Mesenchymal stem cell (in vitro differentiated cells and primary cell): ENCODE results near the gene NDUFA13.

Source experiments
- DNase-seq: peaks from one replicate; pipeline ENCODE4 v3.0.0-alpha.2; 2013
- H2AFZ ChIP-seq: one replicate; pipeline ENCODE4 v1.6.1; 2013; ENCODE audit warnings: low read depth, mild to moderate bottlenecking, control low read depth, inconsistent platforms, low read length, moderate library complexity
- H2AK5ac ChIP-seq: 2 replicates; pipeline ENCODE4 v1.6.1; 2013; ENCODE audit warnings: low read length, moderate library complexity, mild to moderate bottlenecking, inconsistent platforms; ENCODE audit not compliant: severe bottlenecking
- H2BK120ac ChIP-seq: one replicate; pipeline ENCODE4 v1.6.1; 2013; ENCODE audit warnings: low read depth, mild to moderate bottlenecking, inconsistent platforms, low read length, moderate library complexity
- H2BK12ac ChIP-seq, 2 experiments: one replicate each; pipeline ENCODE4 v1.6.1; 2013; ENCODE audit warnings: inconsistent platforms in 2 of 2, low read length in 2 of 2, mild to moderate bottlenecking in 2 of 2, moderate library complexity in 2 of 2, control low read depth in 1 of 2
- H2BK15ac ChIP-seq: one replicate; pipeline ENCODE4 v1.6.1; 2013; ENCODE audit warnings: mild to moderate bottlenecking, low read depth, inconsistent platforms; ENCODE audit not compliant: poor library complexity, severe bottlenecking
- H2BK5ac ChIP-seq: 2 replicates; pipeline ENCODE4 v1.6.1; 2013; ENCODE audit warnings: low read depth, mild to moderate bottlenecking, low read length, control low read depth, inconsistent platforms; ENCODE audit not compliant: poor library complexity, severe bottlenecking
- H3K14ac ChIP-seq, 2 experiments: one replicate each; pipeline ENCODE4 v1.6.1; 2013; ENCODE audit warnings: inconsistent platforms in 2 of 2, low read length in 2 of 2, control low read depth in 1 of 2, mild to moderate bottlenecking in 1 of 2, moderate library complexity in 1 of 2
- H3K18ac ChIP-seq, 2 experiments: one replicate each; pipeline ENCODE4 v1.6.1; 2013; ENCODE audit warnings: inconsistent platforms in 2 of 2, low read length in 2 of 2, control low read depth in 1 of 2, low read depth in 1 of 2, mild to moderate bottlenecking in 1 of 2
- H3K23ac ChIP-seq, 2 experiments: one replicate each; pipeline ENCODE4 v1.6.1; 2013; ENCODE audit warnings: inconsistent platforms in 2 of 2, low read length in 2 of 2, mild to moderate bottlenecking in 2 of 2, moderate library complexity in 2 of 2, control low read depth in 1 of 2
- H3K27ac ChIP-seq: 2 replicates; pipeline ENCODE4 v1.5.1; 2013; ENCODE audit warnings: mild to moderate bottlenecking, moderate library complexity, low read length, control low read depth, inconsistent platforms; ENCODE audit not compliant: poor library complexity, severe bottlenecking
- H3K27me3 ChIP-seq, 2 experiments: 2 replicates each; pipeline versions ENCODE4 v1.6.1 to v1.7.0; 2013; ENCODE audit warnings: low read length in 2 of 2, mild to moderate bottlenecking in 2 of 2, moderate library complexity in 2 of 2, control low read depth in 1 of 2, inconsistent platforms in 1 of 2; ENCODE audit not compliant: control insufficient read depth in 1 of 2, insufficient read depth in 1 of 2
- H3K36me3 ChIP-seq, 2 experiments: 2 replicates each; pipeline versions ENCODE4 v1.6.1 to v1.7.0; 2013; ENCODE audit warnings: low read length in 2 of 2, control low read depth in 1 of 2, inconsistent platforms in 1 of 2, low read depth in 1 of 2, mild to moderate bottlenecking in 1 of 2; ENCODE audit not compliant: insufficient read depth in 2 of 2, control insufficient read depth in 1 of 2
- H3K4ac ChIP-seq, 2 experiments: one replicate each; pipeline ENCODE4 v1.6.1; 2013; ENCODE audit warnings: inconsistent platforms in 2 of 2, low read length in 2 of 2, mild to moderate bottlenecking in 2 of 2, moderate library complexity in 2 of 2, control low read depth in 1 of 2, low read depth in 1 of 2
- H3K4me1 ChIP-seq: 2 replicates; pipeline ENCODE4 v1.6.1; 2013; ENCODE audit warnings: low read depth, low read length, control low read depth; ENCODE audit not compliant: control insufficient read depth, insufficient read depth
- H3K4me2 ChIP-seq: 2 replicates; pipeline ENCODE4 v1.6.1; 2013; ENCODE audit warnings: low read length, mild to moderate bottlenecking, inconsistent platforms; ENCODE audit not compliant: poor library complexity, severe bottlenecking
- H3K4me3 ChIP-seq, 2 experiments: 2 replicates each; pipeline versions ENCODE4 v1.5.1 to v1.7.0; 2013; ENCODE audit warnings: low read length in 2 of 2, mild to moderate bottlenecking in 2 of 2, control low read depth in 1 of 2, low read depth in 1 of 2; ENCODE audit not compliant: insufficient read depth in 1 of 2
- H3K79me1 ChIP-seq: replicated peaks from 2 replicates; pipeline ENCODE4 v1.6.1; 2013; ENCODE audit warnings: mild to moderate bottlenecking, control low read depth, low read length, inconsistent platforms; ENCODE audit not compliant: poor library complexity, severe bottlenecking
- H3K9ac ChIP-seq: 2 replicates; pipeline ENCODE4 v1.7.0; 2013; ENCODE audit warnings: mild to moderate bottlenecking, low read length, moderate library complexity
- H3K9me3 ChIP-seq: 2 replicates; pipeline ENCODE4 v1.7.0; 2013; ENCODE audit warnings: mild to moderate bottlenecking, low read length; ENCODE audit not compliant: control insufficient read depth
- H4K8ac ChIP-seq: one replicate; pipeline ENCODE4 v1.6.1; 2013; ENCODE audit warnings: inconsistent platforms, mild to moderate bottlenecking, low read length, moderate library complexity
- H4K91ac ChIP-seq: one replicate; pipeline ENCODE4 v1.6.1; 2013; ENCODE audit warnings: mild to moderate bottlenecking, low read length, inconsistent platforms
- WGBS: methylation state at CpG from one replicate; pipeline ENCODE4 v1.1.7; 2013; ENCODE audit warnings: mixed read lengths; 5-methylcytosine and 5-hydroxymethylcytosine counted together

NDUFA13 gene

DNA sequence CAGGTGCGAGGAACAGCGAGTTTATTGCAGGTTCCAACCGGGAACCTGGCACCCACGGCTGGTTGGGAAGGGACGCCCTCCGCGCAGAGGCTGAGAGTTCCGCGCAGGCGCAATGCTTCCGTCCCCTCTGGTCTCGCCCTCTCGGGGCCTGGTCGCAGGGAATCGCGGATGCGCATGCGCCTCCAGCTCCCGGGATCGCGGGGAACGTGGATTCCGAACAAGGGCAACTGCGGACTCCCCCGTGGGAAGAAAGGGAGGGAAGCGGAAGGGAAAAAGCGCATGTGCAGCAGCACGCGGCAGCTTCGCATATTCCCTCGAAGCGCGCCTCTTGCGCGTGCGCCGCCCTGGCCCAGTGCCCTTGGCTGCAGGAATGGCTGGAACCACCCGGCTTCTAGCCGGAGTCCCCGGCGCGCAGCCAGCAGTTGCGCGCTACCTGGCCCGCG, 1.8 kb upstream of the NDUFA13 start:
- Histone ChIP-seq H3K4me3 (peak overlapping the region in 1 of 2 experiments; percentile 39), H2BK12ac (no peak overlapping the region), H3K4me2 (no peak overlapping the region), H3K23ac (no peak overlapping the region), H3K18ac (no peak overlapping the region), H2AK5ac (no peak overlapping the region), H3K14ac (no peak overlapping the region), H2AFZ (no peak overlapping the region), H2BK5ac (no peak overlapping the region), H2BK120ac (no peak overlapping the region), H3K27me3 (no peaks in the 10 kb centered on the region), H4K8ac (no peak overlapping the region), H3K9ac (peak overlapping the region; percentile 32), H4K91ac (no peak overlapping the region), H3K9me3 (peaks cover 3% of the 10 kb centered on the region), H3K36me3 (peaks cover under 1 to 21% of the 10 kb centered on the region in 2 experiments), H3K4me1 (peaks cover 12% of the 10 kb centered on the region), H3K79me1 (peaks cover 18% of the 10 kb centered on the region), H2BK15ac (no peak overlapping the region), H3K4ac (no peak overlapping the region), H3K27ac (no peak overlapping the region)
- no peak for DNase-seq
- 95% methylated on average over 43 of the region's 46 CpGs for WGBS

DNA sequence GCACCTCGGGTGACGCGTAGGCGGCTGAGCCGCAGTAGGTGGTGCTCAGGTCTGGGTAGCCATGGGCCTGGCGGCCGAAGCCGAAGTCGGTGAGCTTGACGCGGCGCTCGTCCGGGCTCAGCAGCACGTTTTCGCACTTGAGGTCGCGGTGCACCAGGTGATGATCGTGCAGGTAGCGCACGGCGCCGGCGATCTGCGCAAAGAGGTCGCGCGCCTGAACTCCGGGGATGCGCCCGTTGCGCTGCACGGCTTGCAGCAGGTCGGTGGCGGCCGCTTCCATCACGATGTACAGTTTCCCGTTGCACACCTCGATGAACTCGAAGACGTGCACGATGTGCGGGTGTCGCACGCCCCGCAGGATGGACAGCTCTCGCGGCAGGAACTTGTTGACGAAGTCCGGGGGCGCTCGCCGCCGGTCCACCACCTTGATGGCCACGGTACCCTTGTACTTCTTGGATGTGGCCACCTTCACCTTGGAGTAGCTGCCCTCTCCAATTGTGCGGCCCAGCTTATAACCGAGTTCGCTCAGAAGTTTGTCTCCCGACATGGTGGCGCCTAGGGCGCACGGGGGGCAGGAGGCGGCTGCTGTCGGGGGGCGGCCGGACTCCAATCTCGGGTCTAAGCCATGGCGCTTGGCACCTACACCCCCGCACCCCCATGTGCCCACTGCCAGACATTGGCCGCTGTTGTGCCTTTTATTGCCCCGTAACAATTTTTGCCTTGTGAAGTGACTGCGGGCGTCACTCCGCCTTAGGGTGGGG, 964 bp upstream of the NDUFA13 start, which contains the start of gene TSSK6:
TSS of gene TSSK6 (minus strand) at position 668 of the 761 bp plus-strand sequence. CDS start at position 547, 121 bp downstream.
- no peaks in the 10 kb centered on the region for H3K27me3 ChIP-seq
- peaks cover 23% of the 10 kb centered on the region for H3K79me1 ChIP-seq
- no peak within 1 kb of the TSS for H2BK5ac ChIP-seq
- H3K4me1 ChIP-seq: peaks cover 14% of the 10 kb centered on the region
- peaks cover 8 to 26% of the 10 kb centered on the region in 2 experiments for H3K36me3 ChIP-seq
- WGBS: 97% methylated on average over 74 of the region's 74 CpGs
- H3K4ac ChIP-seq: peak within 1 kb of the TSS; percentile 95
- H3K18ac ChIP-seq: peak within 1 kb of the TSS; percentile 87 to 95
- peak within 1 kb of the TSS; percentile 33 for H2AFZ ChIP-seq
- peak within 1 kb of the TSS; percentile 77 for H4K91ac ChIP-seq
- H4K8ac ChIP-seq: peak within 1 kb of the TSS; percentile 99
- peak within 1 kb of the TSS; percentile 61 for H2BK15ac ChIP-seq
- H3K27ac ChIP-seq: peak within 1 kb of the TSS; percentile 25
- peak within 1 kb of the TSS; percentile 97 for H3K9ac ChIP-seq
- DNase-seq: no peak
- H3K4me2 ChIP-seq: peak within 1 kb of the TSS; percentile 89
- peak within 1 kb of the TSS in 1 of 2 experiments; percentile 80 for H3K14ac ChIP-seq
- H3K4me3 ChIP-seq: peak within 1 kb of the TSS; percentile 75 to 98
- peaks cover 3% of the 10 kb centered on the region for H3K9me3 ChIP-seq
- no peak within 1 kb of the TSS for H3K23ac ChIP-seq
- H2BK12ac ChIP-seq: no peak within 1 kb of the TSS
- peak within 1 kb of the TSS; percentile 73 for H2BK120ac ChIP-seq
- H2AK5ac ChIP-seq: peak within 1 kb of the TSS; percentile 14

DNA sequence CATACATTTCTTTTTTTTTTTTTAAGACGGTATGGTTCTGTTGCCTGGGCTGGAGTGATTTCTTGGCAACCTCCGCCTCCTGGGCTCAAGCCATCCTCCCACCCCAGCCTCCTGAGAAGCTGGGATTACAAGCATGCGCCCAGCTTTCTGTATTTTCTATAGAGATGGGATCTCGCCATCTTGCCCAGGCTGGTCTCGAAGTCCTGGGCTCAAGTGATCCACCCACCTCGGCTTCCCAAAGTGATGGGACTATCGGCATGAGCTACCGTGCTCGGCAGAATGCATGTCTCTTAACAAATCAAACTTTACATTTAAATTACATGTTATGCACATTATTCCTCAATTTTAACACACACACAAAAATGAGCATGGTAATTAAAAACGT, 1.2 kb downstream of the NDUFA13 start:
- Histone ChIP-seq H3K4me1 (peaks cover 14% of the 10 kb centered on the region), H2BK15ac (no peak overlapping the region), H3K9me3 (peaks cover 3% of the 10 kb centered on the region), H2BK5ac (no peak overlapping the region), H3K14ac (no peak overlapping the region), H2AFZ (no peak overlapping the region), H2AK5ac (no peak overlapping the region), H3K9ac (peak overlapping the region; percentile 97), H3K23ac (no peak overlapping the region), H3K27me3 (no peaks in the 10 kb centered on the region), H4K8ac (no peak overlapping the region), H3K79me1 (peaks cover 30% of the 10 kb centered on the region), H3K27ac (no peak overlapping the region), H3K4me2 (peak overlapping the region; percentile 6), H3K4ac (no peak overlapping the region), H2BK12ac (no peak overlapping the region), H3K4me3 (peak overlapping the region in 1 of 2 experiments; percentile 98), H4K91ac (no peak overlapping the region), H2BK120ac (no peak overlapping the region), H3K36me3 (peaks cover 17 to 27% of the 10 kb centered on the region in 2 experiments), H3K18ac (no peak overlapping the region)
- over 99% methylated on average over 8 of the region's 10 CpGs for WGBS
- DNase-seq: no peak

- H2BK5ac ChIP-seq: no peak overlapping the region
- no peak for DNase-seq
- 95% methylated on average over 1 of the region's 6 CpGs for WGBS
Measured at GRCh38 chr19:19520989-19521388, 5.0 kb downstream of the NDUFA13 start.

More at GRCh38 chr19:19520989-19521388, 5.0 kb downstream of the NDUFA13 start:
- Histone ChIP-seq H2BK15ac (no peak overlapping the region), H4K91ac (no peak overlapping the region), H2AK5ac (no peak overlapping the region), H3K18ac (no peak overlapping the region), H3K4me1 (peaks cover 11% of the 10 kb centered on the region), H3K27ac (no peak overlapping the region), H3K14ac (no peak overlapping the region), H3K4me2 (no peak overlapping the region), H3K79me1 (peaks cover 36% of the 10 kb centered on the region), H3K27me3 (no peaks in the 10 kb centered on the region), H4K8ac (no peak overlapping the region), H2BK12ac (no peak overlapping the region), H3K9ac (no peak overlapping the region), H3K4ac (no peak overlapping the region), H3K4me3 (no peak overlapping the region), H3K36me3 (peaks cover 23 to 36% of the 10 kb centered on the region in 2 experiments), H2BK120ac (no peak overlapping the region), H3K9me3 (no peaks in the 10 kb centered on the region), H2AFZ (no peak overlapping the region), H3K23ac (no peak overlapping the region)
